NCI-H1694 treated with DMSO at 0.1 percent for 48 hours (cell line): ENCODE measurements around the gene UMODL1.
"Not testable (repeated sequence)": the region's sequence is repeated elsewhere in the genome, so short reads cannot be mapped to it uniquely, and the experiment has no call there.

Source experiments
- DNase-seq: peaks from one replicate; lab custom pipeline; 2025; lab: John Stamatoyannopoulos, UW

Gene UMODL1

DNA sequence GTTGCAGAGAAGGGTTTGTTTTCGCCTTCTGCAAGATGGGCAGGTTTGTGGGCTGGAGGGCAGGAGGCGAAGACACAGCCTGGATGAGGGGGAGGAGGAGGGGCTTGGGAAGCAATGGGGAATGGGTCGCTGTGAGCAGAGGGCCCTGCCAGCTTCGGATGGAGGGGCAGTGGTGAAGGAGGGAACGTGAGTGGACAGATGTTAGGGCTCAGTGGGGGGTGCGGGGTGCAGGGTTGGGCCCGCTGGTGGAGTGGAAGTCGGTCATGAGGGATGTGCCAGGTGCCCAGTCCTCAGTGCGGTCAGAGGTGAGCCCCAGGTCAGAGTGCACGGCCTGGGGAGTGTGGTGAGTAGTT lies 92.4 kb downstream of the UMODL1 start:
- no peak for DNase-seq

DNA sequence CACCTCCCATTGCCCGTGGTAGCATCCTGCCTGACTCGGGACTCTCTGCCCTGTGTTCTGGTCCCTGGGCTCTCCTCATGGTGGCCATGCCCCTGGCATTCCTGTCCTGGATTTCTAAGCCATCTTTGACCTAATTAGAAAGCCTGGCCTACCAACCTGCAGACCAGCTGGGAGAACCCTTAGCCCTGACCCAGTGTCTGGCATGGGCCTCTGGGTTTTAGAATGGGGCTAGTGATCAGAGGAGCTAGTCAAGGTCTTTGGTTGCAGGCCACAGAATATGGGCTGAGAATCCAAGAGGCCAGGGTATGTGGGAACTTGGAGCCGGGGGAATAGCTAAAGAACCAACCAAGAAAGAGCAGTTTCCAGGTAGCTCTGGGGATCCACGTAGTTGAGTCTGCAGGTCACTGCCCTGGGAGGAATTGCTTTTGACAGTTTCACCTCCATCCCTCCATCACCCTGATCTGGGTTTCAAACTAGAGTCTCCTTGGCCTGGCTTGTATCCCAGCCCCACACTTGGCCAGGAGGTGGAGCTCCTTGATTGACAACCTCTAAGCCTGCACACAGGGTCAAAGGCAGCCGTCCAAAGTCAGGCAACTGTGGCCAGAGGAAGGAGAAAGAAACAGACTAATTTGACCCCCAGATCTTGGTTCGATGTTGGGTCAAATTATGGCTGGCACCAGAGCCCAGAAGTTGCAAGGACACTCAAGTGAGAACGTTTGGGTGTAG lies 93.1 kb downstream of the UMODL1 start:
- no peak for DNase-seq

DNA sequence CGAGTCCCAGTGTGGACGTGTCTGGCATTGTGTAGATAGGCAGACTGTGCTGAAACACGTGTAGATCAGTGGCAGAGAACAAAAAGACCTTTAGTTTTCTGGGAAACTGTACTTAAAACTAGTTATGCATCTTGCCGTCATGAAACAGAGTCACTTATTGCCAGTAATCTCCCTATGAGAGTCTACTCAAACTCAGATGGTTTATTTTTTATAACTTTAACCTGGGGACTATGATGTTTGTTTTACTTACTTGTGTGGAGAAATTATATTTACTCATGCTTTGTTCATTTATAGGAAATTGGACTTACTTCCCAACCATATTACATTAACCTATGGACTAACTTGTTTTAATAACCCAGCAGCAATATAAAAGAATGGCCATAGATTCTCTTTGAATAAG lies 93.7 kb downstream of the UMODL1 start:
- DNase-seq = no peak

- no peak for DNase-seq
Observed at GRCh38 chr21:42165901-42166300, 94.8 kb downstream of the UMODL1 start.

DNA sequence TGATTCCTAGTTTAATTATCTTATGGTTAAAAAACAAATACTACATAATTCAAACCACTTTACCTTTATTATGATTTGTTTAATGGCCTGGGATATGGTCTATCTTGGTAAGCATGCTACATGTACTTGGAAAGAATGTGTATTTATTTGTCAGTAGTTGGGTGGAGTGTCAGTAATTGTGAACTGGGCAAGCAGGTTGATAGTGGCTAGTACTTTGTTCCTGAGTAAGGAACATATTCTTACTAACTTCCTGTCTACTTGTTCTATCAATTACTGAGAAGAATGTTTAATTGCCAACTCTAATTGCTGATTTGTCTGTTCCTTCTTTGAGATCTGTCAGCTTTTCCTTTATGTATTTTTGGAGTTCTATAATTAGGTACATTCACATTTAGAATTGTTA lies 98.6 kb downstream of the UMODL1 start:
- no peak for DNase-seq

- DNase-seq = no peak
Observed at GRCh38 chr21:42171091-42172053, 100.3 kb downstream of the UMODL1 start.

- DNase-seq = no peak
Observed at GRCh38 chr21:42172596-42173483, 101.7 kb downstream of the UMODL1 start.

DNA sequence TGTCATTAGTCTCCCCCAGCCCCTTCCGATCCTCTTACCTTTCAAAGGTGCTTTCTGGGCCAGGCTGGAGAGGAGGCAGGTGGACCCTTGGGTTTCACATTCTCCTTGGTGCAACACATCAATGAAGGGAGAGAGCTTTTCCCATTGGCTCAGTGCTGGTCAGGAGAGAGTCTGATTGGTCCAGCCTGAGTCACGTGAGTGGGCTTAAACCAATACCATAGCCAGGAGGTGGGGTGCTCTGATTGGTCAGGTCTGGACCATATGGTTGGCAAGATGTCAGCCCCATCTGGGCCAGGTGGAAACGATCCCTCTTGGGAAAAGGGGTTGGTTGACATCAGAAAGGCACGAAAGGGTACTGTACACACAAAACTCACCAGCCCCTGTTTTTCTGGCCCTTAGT lies 103.1 kb downstream of the UMODL1 start:
- no peak for DNase-seq

DNA sequence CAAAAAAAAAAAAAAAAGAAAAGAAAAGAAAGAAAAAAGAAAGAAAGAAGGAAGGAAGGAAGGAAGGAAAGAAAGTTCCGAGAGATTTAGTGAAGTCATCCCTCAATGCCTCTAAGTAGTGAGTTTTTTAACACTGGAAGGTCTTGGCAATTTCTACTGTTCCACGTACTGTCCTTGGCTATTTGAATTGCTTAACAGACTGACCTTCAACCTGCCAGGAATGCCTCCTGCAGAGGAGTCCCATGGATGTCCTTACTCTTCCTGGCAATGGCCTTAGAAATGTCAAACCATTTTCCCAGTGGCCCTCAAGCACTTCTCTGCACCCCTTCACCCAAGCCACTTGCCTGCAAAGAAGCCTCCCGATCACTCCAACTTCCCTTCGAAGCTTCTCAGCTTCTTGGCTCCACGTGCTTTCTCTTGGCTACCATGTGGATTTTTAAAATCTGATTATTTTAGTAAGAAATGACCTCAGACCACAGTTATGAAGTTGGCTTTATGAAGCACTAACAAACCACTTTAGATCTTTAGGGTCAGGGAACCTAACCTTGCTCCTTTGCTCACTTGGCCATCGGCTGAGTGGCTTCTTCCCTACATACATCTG lies 104.1 kb downstream of the UMODL1 start:
- no peak for DNase-seq

GRCh38 chr21:42176859-42177258 lies 105.7 kb downstream of the UMODL1 start:
- no peak for DNase-seq

GRCh38 chr21:42179316-42179715 lies 108.2 kb downstream of the UMODL1 start:
- DNase-seq = no peak

- not testable (repeated sequence) for DNase-seq
Observed at GRCh38 chr21:42180001-42180400, 108.9 kb downstream of the UMODL1 start.

- no peak for DNase-seq
Observed at GRCh38 chr21:42182713-42183371, 111.7 kb downstream of the UMODL1 start.

GRCh38 chr21:42183374-42184266 lies 112.5 kb downstream of the UMODL1 start:
- no peak for DNase-seq

GRCh38 chr21:42186591-42186990 lies 115.5 kb downstream of the UMODL1 start:
- no peak for DNase-seq

DNA sequence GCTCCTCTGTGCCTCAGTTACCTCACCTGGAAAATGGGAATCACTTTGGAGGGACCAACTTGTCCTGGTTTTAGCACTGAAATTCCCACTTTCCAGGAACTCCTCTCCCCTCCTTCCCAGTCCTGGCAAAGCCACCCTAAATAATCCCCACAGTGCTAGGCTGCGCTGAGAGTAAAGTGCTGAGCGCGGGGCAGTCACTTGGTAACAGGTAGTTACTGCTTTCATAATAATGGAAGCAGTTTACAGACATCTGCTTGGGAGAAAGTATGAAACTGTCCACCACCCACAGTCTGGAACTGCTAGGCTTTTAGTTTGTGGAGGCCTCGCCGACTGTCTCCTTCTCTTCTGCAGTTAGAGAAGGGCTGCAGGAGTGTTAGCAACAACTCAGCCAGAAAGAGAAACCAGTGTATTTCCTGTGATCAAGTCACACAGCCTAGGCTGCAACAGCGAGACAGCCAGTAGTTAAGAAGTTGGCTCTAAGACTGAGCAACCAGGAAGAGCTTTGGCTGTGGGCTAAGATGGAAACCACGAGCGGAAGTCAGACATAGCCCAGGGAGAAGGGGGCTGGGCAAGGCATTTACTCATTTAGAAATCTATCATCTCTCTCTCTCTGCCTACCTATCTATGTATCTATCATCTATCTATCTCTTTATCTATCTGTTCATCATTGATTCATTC lies 117.0 kb downstream of the UMODL1 start:
- no peak for DNase-seq

DNA sequence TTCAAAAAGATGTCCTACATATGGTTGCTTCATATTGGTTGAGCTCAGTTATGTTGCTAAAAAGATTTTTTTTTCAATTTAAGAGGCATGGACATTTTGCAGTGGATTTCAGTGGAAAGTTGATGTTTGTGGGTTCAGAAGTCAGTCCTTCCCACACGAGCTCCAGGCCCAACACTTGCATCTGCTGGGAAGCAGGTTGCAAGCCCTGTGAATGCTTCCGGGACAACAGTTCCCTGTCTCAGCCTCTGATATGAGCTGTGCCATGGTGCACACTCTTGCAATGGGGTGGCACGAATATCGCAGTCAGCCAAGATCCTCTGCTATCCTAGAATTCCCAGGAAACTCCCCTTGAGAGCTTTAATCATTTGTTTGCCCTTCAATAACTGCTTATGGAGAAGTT lies 117.5 kb downstream of the UMODL1 start:
- DNase-seq = no peak

GRCh38 chr21:42189431-42189830 lies 118.3 kb downstream of the UMODL1 start:
- DNase-seq = no peak

- DNase-seq = no peak
Observed at GRCh38 chr21:42189860-42190485, 118.9 kb downstream of the UMODL1 start.
